Brain microvascular endothelial cell (primary cell): Measurements from ENCODE around the gene ARRDC2.
A peak's percentile ranks its signal among the peaks of the same experiment; 100 is the strongest.

Experiments used
- DNase-seq: peaks from one replicate; pipeline ENCODE4 v3.0.0-alpha.2; 2020
- H3K27ac ChIP-seq: fragments of 250-450 bp; sonication (Bioruptor Pico); 2 replicates; pipeline ENCODE4 v1.5.1; 2020; ENCODE audit warnings: mild to moderate bottlenecking, moderate library complexity
- H3K27me3 ChIP-seq: fragments of 250-450 bp; sonication (Bioruptor Pico); replicated peaks from 2 replicates; pipeline ENCODE4 v1.5.1; 2020; ENCODE audit warnings: mild to moderate bottlenecking
- H3K36me3 ChIP-seq: fragments of 250-450 bp; sonication (Bioruptor Pico); replicated peaks from 2 replicates; pipeline ENCODE4 v1.5.1; 2020; ENCODE audit warnings: mild to moderate bottlenecking
- H3K4me3 ChIP-seq: 2 replicates; pipeline ENCODE4 v1.5.1; 2011; ENCODE audit warnings: low read depth, mild to moderate bottlenecking, control low read depth, low read length, moderate library complexity
- in situ Hi-C: cut with HindIII; loops from 2 replicates; pipeline ENCODE4 v1.10.0; 2017; ENCODE audit warnings: low sequenced_read_pairs, low pct_ligation_motif_present
- TF ChIP-seq, protein P1 (sequence below): IDR thresholded peaks from 2 replicates; pipeline ENCODE4 v1.5.1; 2011; ENCODE audit warnings: low read depth, mild to moderate bottlenecking, moderate library complexity, low read length, control low read depth, inconsistent platforms; ENCODE audit errors: missing control alignments

The ARRDC2 gene

DNA sequence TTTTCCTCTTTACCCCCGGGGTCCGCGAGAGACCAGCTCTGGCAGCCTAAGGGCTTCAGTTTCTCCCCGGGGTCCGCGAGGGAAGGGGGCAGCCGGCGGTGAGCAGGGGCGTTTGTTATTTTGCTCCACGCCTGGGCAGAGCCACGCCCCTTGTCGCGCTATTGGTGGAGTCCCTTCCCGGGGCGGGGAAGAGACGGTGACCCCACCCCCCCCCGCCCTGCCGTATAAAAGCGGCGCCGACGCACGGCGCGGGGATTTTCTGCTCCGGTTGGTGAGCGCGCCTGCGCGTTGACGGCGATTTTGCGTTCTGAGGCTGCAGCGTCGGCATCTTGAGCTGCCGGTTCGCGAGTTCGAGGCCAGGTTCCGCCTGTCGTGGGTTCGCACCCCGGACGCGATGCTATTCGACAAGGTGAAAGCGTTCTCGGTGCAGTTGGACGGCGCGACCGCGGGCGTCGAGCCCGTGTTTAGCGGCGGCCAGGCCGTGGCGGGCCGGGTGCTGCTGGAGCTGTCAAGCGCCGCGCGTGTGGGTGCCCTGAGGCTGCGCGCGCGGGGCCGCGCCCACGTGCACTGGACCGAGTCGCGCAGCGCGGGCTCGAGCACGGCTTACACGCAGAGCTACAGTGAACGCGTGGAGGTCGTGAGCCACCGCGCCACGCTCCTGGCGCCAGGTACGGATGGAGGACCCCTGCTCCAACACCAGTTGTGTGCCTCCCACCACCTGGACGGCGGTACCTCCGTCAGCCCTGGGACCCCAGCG, at the start of gene ARRDC2:
Gene ARRDC2, plus strand, starts transcription at position 254 of the 757 bp plus-strand sequence. Its CDS starts 141 bp downstream, at position 395.
- H3K4me3 ChIP-seq, result peak within 1 kb of the TSS; percentile 53
- H3K27me3 ChIP-seq, result no peaks in the 10 kb centered on the region
- H3K36me3 ChIP-seq, result peaks cover 37% of the 10 kb centered on the region
- peak; percentile 76 for DNase-seq
- in situ Hi-C loops, result no loop called here
- no peak within 1 kb of the TSS for H3K27ac ChIP-seq
- TF ChIP-seq, protein P1, sequence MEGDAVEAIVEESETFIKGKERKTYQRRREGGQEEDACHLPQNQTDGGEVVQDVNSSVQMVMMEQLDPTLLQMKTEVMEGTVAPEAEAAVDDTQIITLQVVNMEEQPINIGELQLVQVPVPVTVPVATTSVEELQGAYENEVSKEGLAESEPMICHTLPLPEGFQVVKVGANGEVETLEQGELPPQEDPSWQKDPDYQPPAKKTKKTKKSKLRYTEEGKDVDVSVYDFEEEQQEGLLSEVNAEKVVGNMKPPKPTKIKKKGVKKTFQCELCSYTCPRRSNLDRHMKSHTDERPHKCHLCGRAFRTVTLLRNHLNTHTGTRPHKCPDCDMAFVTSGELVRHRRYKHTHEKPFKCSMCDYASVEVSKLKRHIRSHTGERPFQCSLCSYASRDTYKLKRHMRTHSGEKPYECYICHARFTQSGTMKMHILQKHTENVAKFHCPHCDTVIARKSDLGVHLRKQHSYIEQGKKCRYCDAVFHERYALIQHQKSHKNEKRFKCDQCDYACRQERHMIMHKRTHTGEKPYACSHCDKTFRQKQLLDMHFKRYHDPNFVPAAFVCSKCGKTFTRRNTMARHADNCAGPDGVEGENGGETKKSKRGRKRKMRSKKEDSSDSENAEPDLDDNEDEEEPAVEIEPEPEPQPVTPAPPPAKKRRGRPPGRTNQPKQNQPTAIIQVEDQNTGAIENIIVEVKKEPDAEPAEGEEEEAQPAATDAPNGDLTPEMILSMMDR, result no peak

DNA sequence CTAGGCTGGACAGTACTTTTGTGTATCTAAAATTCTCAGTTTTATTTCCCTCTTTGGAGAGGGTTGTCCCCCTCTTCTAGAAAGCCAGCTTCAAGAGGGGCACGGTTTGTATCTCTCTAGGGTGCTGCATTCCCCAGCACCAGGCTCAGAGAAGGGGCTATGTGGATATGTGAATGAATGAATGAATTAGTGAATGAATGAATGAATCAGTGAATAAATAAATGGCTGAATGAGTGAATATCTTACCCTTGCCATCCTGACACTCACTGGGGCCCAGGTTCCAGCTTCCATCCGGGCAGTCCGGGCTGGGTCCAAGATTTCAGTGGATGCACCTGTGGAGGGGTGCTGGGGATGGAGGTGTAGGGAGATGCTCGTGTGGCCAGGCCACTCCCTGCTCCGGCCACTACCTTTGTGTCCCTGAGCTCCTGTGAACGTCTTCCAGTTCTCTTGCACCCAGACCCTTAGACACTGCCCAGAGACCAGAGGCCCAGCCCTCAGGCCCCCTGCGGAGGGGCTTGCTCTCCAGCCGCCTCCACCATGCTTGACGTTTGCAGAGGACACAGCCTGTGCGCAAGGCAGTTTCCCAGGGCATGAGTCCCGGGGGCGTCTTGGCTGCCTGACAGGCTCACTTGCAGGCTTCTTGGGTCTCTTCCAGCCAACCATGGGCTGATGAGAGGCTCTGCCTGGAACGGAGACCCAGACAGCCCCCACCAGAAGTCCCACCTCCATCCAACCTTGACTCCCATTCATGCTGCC, 43.9 kb upstream of the ARRDC2 start:
- Histone ChIP-seq H3K27me3 (peaks cover 37% of the 10 kb centered on the region), H3K36me3 (no peaks in the 10 kb centered on the region), H3K27ac (no peak overlapping the region), H3K4me3 (no peak overlapping the region)
- DNase-seq, result no peak
- in situ Hi-C loops, result no loop called here
- TF ChIP-seq, protein P1, result no peak

DNA sequence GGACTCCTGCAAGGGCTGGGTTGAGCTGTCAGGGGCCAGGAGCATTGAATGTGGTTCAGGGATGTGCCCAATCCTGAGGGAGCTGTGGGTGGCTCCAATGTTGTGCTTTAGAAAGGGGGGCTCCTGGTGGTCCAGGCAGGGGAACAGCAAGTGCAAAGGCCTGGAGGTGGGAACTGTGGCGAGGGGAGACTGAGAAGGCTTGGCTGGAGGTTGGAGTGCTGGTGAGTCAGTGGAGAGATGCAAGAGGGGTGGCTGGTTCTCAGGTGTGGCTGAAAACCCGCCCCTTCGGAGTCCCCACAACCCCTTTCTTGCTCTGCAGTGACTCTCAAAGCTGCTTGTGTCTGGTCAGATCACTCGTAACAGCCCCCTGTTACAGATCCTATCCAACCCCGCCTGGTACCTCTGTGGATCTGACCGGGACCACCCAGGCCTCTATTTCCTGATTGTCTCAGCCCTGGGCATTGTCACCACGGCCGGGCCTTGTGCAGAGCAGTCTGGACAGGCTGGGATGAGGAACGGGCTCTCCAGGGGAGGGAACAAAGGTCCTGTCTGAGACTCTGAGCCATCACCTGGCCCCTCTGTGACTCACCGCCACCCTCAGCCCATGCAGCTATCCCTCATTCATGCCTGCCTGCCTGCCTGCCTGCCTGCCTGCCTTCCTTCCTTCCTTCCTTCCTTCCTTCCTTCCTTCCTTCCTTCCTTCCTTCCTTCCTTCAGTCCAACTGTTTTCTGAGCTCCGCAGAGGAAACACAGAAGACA, 42.4 kb upstream of the ARRDC2 start:
- H3K36me3 ChIP-seq, result no peaks in the 10 kb centered on the region
- TF ChIP-seq, protein P1, result no peak
- H3K27me3 ChIP-seq, result peaks cover 37% of the 10 kb centered on the region
- DNase-seq, result no peak
- no peak overlapping the region for H3K4me3 ChIP-seq
- in situ Hi-C loops, result no loop called here
- H3K27ac ChIP-seq, result no peak overlapping the region

DNA sequence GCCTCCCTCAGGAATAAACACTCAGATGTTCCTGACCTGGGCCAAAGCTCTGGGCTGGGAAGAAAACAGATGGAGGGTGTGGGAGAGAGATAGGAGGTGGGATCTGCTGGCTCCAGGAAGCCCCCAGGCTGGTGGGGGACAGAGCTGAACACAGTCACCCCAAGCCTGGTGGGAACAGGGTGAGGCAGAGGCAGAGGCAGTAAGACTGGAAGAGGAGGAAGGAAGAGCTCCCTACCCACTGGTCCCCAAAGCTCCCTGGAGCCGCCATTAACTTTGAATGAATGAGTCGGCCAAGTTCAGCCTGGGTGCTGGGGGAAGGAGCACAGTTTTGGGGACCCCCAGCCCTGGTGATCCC, 41.9 kb upstream of the ARRDC2 start:
- in situ Hi-C loops, result no loop called here
- no peak for DNase-seq
- TF ChIP-seq, protein P1, result no peak
- Histone ChIP-seq H3K36me3 (no peaks in the 10 kb centered on the region), H3K27me3 (peaks cover 37% of the 10 kb centered on the region), H3K4me3 (no peak overlapping the region), H3K27ac (no peak overlapping the region)

DNA sequence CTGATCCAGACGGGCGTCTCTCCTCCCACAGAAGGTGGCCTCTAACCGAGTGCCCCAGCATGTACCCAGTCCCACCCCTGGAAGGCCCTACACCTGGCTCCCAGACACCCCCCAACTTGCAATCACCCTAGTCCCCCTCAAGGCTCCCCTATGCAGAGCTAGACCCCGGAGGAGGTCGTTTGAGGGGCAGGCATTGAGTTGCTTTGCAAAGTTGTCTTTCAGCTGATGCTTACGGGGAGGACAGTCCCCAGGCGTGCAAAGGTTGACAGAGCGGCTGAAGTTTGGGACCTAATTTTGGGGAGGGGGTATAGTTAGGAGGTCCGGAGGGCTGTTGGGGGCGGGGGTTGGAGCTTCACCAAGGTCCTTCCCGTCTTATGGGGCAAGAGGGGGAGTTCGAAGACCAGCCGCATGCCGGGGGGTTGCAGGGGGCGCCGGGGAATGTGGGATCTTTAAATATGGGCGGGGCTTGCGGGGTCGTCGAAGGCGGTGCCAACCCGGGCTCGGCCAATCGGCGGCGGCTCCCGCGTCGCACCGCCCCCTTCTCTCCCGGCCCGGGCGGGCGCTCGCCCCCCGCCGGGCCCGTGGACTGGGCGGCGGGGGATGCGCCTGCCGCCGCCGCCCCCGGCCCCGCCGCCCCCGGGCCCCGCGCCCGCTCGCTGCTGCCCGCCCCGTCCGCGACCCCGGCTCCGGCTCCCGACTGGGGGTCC, 41.3 kb upstream of the ARRDC2 start, which contains the start of gene KCNN1:
Gene KCNN1, plus strand, starts transcription at position 558 of the 707 bp plus-strand sequence. CDS start 6,782 bp downstream, outside the sequence.
- TF ChIP-seq, protein P1, result no peak
- no peak within 1 kb of the TSS for H3K4me3 ChIP-seq
- H3K27me3 ChIP-seq, result peaks cover 37% of the 10 kb centered on the region

More for the DNA sequence above, 41.3 kb upstream of the ARRDC2 start, which contains the start of gene KCNN1:
- no peak for DNase-seq
- in situ Hi-C loops, result no loop called here
- H3K27ac ChIP-seq, result no peak within 1 kb of the TSS
- H3K36me3 ChIP-seq, result no peaks in the 10 kb centered on the region
